AG04449 (cell line): ENCODE data around the gene HNRNPH2.

Source experiments
- CTCF ChIA-PET: fragments of 350-600 bp; formaldehyde crosslinking; extraction: SDS; loops from one replicate; lab custom pipeline; 2021; ENCODE audit warnings: antibody characterized with exemption; lab: Yijun Ruan, JAX
- POLR2A ChIA-PET: fragments of 400-600, 350-600 bp; formaldehyde crosslinking; extraction: SDS; loops from one replicate; lab custom pipeline; 2020; ENCODE audit warnings: antibody characterized with exemption, inconsistent platforms; lab: Yijun Ruan, JAX
- DNase-seq: peaks from one replicate; pipeline ENCODE4 v3.0.0-alpha.2; 2010; ENCODE audit warnings: low read depth, low spot score
- H3K4me3 ChIP-seq: 2 replicates; pipeline ENCODE4 v1.5.1; 2011; ENCODE audit warnings: low read depth, mild to moderate bottlenecking, control low read depth, low read length
- TF ChIP-seq, protein P1 (sequence below): IDR thresholded peaks from one replicate; pipeline ENCODE4 v1.5.1; 2011; ENCODE audit warnings: mild to moderate bottlenecking, moderate library complexity, low read length, control low read depth, inconsistent platforms; ENCODE audit not compliant: insufficient read depth; ENCODE audit errors: missing control alignments

Gene HNRNPH2, protein sequence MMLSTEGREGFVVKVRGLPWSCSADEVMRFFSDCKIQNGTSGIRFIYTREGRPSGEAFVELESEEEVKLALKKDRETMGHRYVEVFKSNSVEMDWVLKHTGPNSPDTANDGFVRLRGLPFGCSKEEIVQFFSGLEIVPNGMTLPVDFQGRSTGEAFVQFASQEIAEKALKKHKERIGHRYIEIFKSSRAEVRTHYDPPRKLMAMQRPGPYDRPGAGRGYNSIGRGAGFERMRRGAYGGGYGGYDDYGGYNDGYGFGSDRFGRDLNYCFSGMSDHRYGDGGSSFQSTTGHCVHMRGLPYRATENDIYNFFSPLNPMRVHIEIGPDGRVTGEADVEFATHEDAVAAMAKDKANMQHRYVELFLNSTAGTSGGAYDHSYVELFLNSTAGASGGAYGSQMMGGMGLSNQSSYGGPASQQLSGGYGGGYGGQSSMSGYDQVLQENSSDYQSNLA

DNA sequence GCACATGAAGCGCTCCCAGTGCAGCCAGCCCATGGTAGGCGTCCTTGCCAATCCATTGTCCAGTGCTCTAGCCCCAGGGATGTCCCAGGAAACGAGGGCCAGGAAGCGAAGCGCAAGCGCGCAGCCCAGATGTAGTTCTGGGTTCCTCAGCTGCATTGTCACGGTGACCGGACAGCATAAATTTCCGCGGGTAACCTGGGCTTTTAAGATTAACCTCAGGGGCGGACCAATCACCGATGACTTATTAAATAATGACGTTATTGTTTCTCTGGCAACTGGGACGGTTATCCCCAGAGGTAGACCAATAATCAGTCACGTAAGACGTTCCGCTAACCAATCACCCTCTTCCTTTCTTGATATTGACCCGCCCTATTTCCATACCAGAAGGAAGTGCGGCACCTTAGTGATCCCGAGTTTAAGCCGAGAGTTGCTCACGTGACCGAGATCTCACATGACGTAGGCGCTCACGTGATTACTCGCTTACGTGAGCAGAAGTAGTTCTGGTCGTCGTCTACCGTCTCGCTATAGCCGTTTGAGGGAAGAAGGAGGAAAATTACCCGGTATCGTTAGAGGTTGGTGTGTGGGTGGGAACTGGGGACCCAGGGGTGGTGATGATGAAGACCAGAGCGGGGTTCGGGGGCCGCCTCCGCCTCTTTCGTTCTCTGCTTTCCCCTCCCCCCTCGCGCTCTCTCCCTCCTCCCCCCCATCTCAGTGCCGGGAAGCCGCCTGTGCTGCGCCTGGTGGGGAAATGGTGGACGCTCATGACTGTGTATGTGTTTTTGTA, at the start of gene HNRNPH2, which contains the start of gene GLA:
TSS of gene HNRNPH2 (plus strand) at position 475 of the 784 bp plus-strand sequence. CDS start 3,767 bp downstream, outside the sequence.
TSS of gene GLA (minus strand) at position 178 of the 784 bp plus-strand sequence. CDS start at position 156, 22 bp downstream.
- CTCF ChIA-PET = no interaction called here
- H3K4me3 ChIP-seq = peak within 1 kb of the TSS; percentile 80
- peak; percentile 97 for DNase-seq
- POLR2A ChIA-PET = interaction anchor here (0.7 to 1.9 kb wide), 2 partner anchors 11 to 17 kb away, joined by 5 to 11 read pairs; partner anchors contain the start of gene RPL36A
- TF ChIP-seq, protein P1, sequence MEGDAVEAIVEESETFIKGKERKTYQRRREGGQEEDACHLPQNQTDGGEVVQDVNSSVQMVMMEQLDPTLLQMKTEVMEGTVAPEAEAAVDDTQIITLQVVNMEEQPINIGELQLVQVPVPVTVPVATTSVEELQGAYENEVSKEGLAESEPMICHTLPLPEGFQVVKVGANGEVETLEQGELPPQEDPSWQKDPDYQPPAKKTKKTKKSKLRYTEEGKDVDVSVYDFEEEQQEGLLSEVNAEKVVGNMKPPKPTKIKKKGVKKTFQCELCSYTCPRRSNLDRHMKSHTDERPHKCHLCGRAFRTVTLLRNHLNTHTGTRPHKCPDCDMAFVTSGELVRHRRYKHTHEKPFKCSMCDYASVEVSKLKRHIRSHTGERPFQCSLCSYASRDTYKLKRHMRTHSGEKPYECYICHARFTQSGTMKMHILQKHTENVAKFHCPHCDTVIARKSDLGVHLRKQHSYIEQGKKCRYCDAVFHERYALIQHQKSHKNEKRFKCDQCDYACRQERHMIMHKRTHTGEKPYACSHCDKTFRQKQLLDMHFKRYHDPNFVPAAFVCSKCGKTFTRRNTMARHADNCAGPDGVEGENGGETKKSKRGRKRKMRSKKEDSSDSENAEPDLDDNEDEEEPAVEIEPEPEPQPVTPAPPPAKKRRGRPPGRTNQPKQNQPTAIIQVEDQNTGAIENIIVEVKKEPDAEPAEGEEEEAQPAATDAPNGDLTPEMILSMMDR = peak; percentile 11

DNA sequence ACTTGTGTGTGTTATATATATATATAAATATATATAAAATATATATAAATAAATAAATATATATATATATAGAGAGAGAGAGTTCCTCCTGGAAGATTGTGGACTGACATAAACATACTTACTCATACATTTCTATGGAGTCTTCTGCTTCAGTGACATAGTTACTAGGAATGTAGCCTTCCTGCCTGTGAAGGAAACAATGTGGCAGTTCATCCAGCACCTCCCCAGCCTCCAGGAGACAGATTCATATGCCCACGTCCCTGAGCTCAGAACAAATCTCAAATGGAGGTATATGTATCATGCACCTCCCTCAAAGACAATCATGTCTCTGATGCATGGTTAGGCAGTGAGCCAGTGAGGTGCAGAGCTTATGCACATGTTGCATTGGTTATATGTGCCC, 48.1 kb upstream of the HNRNPH2 start:
- POLR2A ChIA-PET = no interaction called here
- H3K4me3 ChIP-seq = no peak overlapping the region
- CTCF ChIA-PET = interaction anchor here (1.6 kb wide), 1 partner anchor 30 kb away, joined by 4 read pairs; no protein-coding TSS in a partner anchor
- TF ChIP-seq, protein P1 = no peak
- no peak for DNase-seq

DNA sequence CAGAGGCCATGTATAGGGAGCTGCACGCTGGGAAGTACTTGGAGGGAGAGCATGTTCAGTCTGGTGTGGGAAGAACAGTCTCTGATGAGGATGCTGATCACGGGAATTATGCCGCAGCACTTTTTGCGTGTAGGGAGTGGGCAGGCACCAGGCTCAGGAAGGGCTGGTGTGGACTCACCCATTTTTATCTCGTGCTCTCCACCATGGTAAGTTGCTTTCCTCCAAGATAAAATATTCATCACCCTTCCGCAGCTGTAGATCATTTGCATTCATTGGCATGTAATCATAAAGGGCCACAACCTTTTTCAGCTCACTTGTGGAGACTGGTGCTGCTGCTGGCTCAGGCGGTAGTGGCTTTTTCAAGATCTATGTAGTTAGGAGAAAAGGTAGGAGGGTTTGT, 47.6 kb upstream of the HNRNPH2 start:
- POLR2A ChIA-PET = no interaction called here
- TF ChIP-seq, protein P1 = no peak
- CTCF ChIA-PET = interaction anchor here (1.6 kb wide), 1 partner anchor 30 kb away, joined by 4 read pairs; no protein-coding TSS in a partner anchor
- no peak for DNase-seq
- H3K4me3 ChIP-seq = no peak overlapping the region

DNA sequence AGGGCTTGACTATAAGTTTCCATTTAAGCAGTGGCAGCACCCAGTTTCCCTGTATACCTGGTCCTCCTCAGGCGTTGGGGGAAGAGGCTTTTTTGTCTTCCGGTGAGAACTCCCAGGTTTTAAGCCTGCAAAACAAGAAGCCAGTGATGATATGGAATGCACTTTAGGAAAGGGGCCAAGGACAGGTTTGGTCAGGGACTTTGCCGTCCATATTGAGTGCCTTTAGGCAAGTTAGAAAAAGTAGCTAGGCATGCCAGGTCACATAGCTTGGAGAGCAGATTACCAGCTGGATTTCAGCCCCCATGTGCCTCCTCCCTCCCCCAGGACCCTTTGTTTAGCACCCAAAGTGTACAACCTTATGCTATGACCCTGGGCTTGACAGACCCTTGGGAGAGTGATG, 45.9 kb upstream of the HNRNPH2 start:
- POLR2A ChIA-PET = no interaction called here
- H3K4me3 ChIP-seq = no peak overlapping the region
- no peak for DNase-seq
- CTCF ChIA-PET = no interaction called here
- TF ChIP-seq, protein P1 = no peak

DNA sequence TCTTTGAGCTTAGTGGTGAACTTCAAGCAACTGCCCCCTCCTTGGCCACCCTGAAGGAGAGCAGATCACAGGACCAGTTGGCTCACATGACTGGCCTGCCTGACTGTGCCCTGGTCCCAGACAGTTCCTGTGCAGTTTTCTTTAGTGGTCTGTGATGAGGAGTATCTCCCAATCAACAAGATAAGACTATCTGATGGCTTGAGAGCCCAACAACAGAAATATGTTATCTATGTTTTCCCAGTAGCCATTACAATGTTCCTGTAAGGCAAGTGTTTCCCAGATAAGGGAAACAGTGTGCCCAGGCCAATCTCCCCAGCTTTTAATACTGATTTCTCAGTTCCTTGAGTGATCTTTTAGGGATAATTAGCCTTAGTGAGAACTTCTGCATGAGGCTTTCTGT, 45.3 kb upstream of the HNRNPH2 start:
- POLR2A ChIA-PET = no interaction called here
- H3K4me3 ChIP-seq = no peak overlapping the region
- CTCF ChIA-PET = no interaction called here
- DNase-seq = no peak
- TF ChIP-seq, protein P1 = no peak

DNA sequence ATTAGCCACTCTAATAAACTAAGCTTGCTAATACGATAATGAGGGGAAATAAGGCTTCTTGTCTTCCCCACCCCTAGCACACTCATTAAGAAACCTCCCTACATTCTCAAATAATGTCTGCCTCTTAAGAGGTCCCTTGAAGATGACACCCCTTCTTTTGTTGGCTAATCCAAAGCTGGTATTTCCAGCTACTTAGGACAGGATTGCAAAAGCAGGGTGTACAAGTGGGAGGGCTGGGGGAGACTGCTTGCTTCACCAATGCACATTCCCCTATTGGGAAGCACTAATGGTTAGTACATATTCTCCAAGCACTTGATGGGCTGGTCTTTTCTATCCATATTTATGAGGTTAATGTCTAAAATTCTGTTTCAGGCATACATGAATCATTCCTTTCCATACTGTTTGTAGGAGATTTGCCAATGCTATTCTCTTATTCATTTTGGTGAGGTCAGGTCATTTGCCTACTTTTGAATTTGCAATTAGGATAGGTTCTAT, 42.7 kb upstream of the HNRNPH2 start:
- POLR2A ChIA-PET = interaction anchor here (0.9 kb wide), 1 partner anchor 25 kb away, joined by 4 read pairs; the partner anchor contains the start of gene RPL36A
- CTCF ChIA-PET = interaction anchor here (0.6 kb wide), 1 partner anchor 723 kb away, joined by 4 read pairs; no protein-coding TSS in a partner anchor
- DNase-seq = no peak

More for the DNA sequence above, 42.7 kb upstream of the HNRNPH2 start:
- H3K4me3 ChIP-seq = no peak overlapping the region
- TF ChIP-seq, protein P1 = no peak
